CD4-positive, alpha-beta T cell treated with Interleukin-6 for 4 hours (primary cell): ENCODE results near the gene SLC36A1.
A peak's percentile ranks its signal among the peaks of the same experiment; 100 is the strongest.
"Not testable (repeated sequence)": the region's sequence is repeated elsewhere in the genome, so short reads cannot be mapped to it uniquely, and the experiment has no call there.

Experiments used
- DNase-seq: peaks from one replicate; pipeline ENCODE4 v3.0.0-alpha.2; 2020; ENCODE audit warnings: mixed read lengths

Gene SLC36A1

GRCh38 chr5:151447174-151448037, at the start of gene SLC36A1:
SLC36A1 (plus strand) TSS chr5:151447603; CDS start chr5:151458793, 11,190 bp downstream.
- DNase-seq = peak; percentile 93

- no peak for DNase-seq
These were observed 41.9 kb upstream of the SLC36A1 start for GRCh38 chr5:151405334-151406160.

- no peak for DNase-seq
These were observed 41.0 kb upstream of the SLC36A1 start for GRCh38 chr5:151406322-151406947.

- DNase-seq = no peak
These were observed 38.7 kb upstream of the SLC36A1 start for GRCh38 chr5:151408591-151409230.

- no peak for DNase-seq
These were observed 33.6 kb upstream of the SLC36A1 start for GRCh38 chr5:151413800-151414199.

- DNase-seq = no peak
These were observed 32.9 kb upstream of the SLC36A1 start for GRCh38 chr5:151414536-151414935.

- DNase-seq = no peak
These were observed 29.7 kb upstream of the SLC36A1 start for GRCh38 chr5:151417712-151418111.

GRCh38 chr5:151420127-151420526, 27.3 kb upstream of the SLC36A1 start:
- DNase-seq = no peak

- no peak for DNase-seq
These were observed 22.4 kb upstream of the SLC36A1 start for GRCh38 chr5:151424892-151425523.

GRCh38 chr5:151426347-151426746, 21.1 kb upstream of the SLC36A1 start:
- not testable (repeated sequence) for DNase-seq

GRCh38 chr5:151427258-151427657, 20.1 kb upstream of the SLC36A1 start:
- no peak for DNase-seq

DNA sequence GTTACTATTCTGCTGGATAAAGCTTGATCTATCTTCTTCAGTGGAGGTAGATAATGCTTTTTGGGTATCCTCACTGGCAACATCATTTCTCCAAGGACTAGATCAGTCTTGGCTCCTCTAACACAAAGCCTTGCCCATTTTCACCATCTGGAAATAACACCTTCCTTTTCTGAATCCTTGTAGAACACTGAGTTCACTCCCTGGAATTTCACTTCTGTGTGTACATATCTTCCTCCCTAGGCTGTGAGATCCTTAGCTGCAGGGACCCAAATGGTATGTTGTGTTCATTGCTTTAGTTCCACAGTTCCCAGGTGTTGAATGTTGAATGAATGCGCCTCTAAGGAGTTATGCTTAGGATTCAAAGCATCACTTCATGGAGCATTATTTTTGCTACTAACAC, 16.7 kb upstream of the SLC36A1 start:
- DNase-seq = no peak

- no peak for DNase-seq
These were observed 15.7 kb upstream of the SLC36A1 start for GRCh38 chr5:151431666-151432065.

DNA sequence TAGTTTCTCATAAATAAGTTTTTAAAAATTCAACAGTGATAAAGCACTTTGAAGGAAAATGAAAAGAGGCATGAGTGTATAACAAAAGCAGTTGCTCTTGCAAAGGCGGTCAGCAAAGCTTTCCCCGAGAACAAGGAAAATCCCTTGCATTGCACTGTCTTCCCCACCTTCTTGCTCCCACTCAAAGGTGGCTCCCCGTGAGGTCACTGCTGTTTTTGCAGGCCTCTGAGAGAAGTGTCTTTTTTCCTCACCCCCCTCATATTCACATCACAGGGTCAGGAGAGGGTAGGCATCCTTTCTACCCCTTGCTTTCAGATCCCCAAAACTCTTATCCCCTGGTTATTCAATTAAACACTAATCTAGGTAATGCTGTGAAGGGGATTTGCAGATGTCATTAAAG, 15.2 kb upstream of the SLC36A1 start:
- DNase-seq = no peak

DNA sequence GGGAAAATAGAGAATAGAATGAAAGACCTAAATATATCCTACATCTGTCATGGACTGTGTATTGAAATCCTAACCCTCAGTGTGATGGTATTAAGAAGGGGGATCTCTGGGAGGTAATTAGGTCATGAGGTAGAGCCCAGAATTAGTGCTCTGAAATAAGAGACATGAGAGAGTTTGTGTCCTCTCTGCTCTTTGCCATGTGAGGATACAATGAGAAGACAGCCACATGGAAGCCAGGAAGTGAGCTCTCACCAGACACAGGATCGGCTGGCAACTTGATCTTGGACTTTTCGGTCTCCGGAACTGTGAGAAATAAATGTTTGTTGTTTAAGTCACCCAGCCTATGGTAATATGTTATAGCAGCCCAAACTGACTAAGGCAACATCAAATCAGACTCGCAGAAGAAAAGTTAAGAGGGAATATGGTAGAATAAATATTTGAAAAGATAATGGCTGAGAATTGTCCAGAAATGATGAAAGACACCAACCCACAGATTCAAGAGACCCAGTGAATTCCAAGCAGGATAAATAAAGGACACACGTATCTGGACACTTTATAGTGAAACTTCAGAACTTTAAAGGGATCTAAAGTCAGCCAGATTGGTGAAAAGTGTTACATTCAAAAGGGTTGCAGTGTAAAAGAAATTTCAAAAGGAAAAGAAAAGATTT, 12.7 kb upstream of the SLC36A1 start:
- DNase-seq = no peak

DNA sequence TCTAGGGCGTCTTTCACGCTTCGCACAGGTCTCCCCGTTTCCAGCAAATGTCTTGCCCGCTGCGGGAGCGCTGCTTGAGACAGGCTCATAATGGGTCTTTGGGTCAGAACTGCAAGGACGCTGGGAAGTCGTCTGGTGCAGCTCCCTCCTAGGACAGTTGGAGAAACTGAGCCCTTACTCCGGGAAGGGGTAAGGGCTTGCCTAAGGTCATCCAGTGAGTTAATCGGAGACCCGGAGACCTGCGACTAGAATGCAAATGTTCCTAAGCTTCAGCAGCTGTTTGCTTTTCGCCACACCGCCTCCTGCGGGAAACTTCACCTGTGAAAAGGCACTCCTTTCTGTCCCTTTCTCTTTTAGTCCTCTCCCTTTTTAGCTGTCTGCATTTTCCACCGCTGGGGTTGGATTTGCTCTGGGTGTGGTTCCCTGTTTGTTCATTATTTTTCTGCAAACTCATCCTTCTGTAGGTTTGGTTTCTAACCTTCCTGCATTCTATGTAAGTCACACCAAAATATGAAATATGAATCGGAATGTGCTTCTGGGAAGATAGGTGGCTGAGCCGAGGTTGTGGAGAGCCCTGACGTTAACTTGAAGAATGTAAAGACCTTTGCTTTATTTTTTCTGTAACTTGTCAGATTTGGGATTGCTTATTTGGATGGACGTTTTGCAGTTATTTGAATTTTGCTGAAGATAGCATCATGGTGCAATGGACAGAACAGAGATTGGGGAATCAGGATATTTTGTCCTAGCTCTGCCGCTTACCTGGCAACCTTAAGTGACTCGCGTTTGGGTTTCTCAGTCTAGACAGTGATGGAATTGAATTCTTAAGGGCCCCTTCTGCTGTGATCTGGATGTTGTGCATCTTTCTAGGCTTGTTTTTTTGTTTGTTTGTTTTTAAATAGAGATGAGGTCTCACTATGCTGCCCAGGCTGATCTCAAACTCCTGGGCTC, 909 bp downstream of the SLC36A1 start:
- peak; percentile 38 for DNase-seq

DNA sequence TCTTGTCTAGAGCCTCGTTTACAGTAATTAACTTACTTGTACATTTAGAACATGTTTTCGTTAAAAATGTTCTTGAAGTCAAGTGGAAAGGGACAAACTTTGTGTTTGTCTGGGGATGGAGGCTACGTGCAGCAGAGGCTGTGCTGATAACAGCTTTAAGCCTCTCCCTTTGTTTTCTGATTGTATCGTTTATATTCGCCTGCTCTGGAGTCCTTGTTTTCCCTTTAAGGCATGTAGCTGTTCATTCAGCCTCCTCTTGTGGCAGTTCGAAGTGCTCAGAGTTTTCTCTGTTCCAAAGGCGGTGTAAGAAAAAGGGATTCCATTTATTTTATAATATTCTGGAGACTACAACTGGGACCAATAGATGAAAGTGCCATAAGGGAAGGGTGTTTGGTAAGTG, 1.9 kb downstream of the SLC36A1 start:
- DNase-seq = no peak

- no peak for DNase-seq
These were observed 2.4 kb downstream of the SLC36A1 start for GRCh38 chr5:151449839-151450238.

- no peak for DNase-seq
These were observed 3.2 kb downstream of the SLC36A1 start for GRCh38 chr5:151450605-151451004.
